NCI-H526 treated with DMSO at 0.1 percent for 48 hours (cell line): ENCODE measurements around the gene CHRM4.
"Not testable (repeated sequence)": the region's sequence is repeated elsewhere in the genome, so short reads cannot be mapped to it uniquely, and the experiment has no call there.

Experiments
- DNase-seq: peaks from one replicate; lab custom pipeline; 2025; lab: John Stamatoyannopoulos, UW

The CHRM4 gene

GRCh38 chr11:46381819-46382645 lies 9.5 kb downstream of the CHRM4 start:
- DNase-seq, result peak; percentile 61

GRCh38 chr11:46381048-46381818 lies 10.3 kb downstream of the CHRM4 start, which contains the start of gene MDK:
Gene MDK (plus strand): TSS chr11:46381669. CDS start chr11:46382058, 389 bp downstream.
- DNase-seq, result peak; percentile 58

- peak; percentile 54 for DNase-seq
Measured at GRCh38 chr11:46380340-46381047, 11.1 kb downstream of the CHRM4 start.

- DNase-seq, result peak; percentile 66
Measured at GRCh38 chr11:46379482-46380293, 11.9 kb downstream of the CHRM4 start.

GRCh38 chr11:46378811-46379481 lies 12.6 kb downstream of the CHRM4 start:
- no peak for DNase-seq

GRCh38 chr11:46378296-46378695 lies 13.3 kb downstream of the CHRM4 start:
- DNase-seq, result no peak

- DNase-seq, result no peak
Measured at GRCh38 chr11:46377831-46378230, 13.7 kb downstream of the CHRM4 start.

GRCh38 chr11:46377290-46377689 lies 14.3 kb downstream of the CHRM4 start:
- no peak for DNase-seq

- DNase-seq, result no peak
Measured at GRCh38 chr11:46376258-46377050, 15.1 kb downstream of the CHRM4 start.

GRCh38 chr11:46375392-46376101 lies 16.0 kb downstream of the CHRM4 start:
- no peak for DNase-seq

- no peak for DNase-seq
Measured at GRCh38 chr11:46374815-46375214, 16.8 kb downstream of the CHRM4 start.

- DNase-seq, result no peak
Measured at GRCh38 chr11:46373787-46374740, 17.5 kb downstream of the CHRM4 start.

- DNase-seq, result not testable (repeated sequence)
Measured at GRCh38 chr11:46372501-46372900, 19.1 kb downstream of the CHRM4 start.

GRCh38 chr11:46372086-46372485 lies 19.5 kb downstream of the CHRM4 start:
- no peak for DNase-seq

- not testable (repeated sequence) for DNase-seq
Measured at GRCh38 chr11:46371262-46371661, 20.3 kb downstream of the CHRM4 start.

GRCh38 chr11:46370253-46370652 lies 21.3 kb downstream of the CHRM4 start:
- no peak for DNase-seq

- peak; percentile 34 for DNase-seq
Measured at GRCh38 chr11:46369458-46370152, 22.0 kb downstream of the CHRM4 start.

GRCh38 chr11:46367916-46368267 lies 23.7 kb downstream of the CHRM4 start:
- no peak for DNase-seq
